Aorta (tissue), 5 donors: ENCODE data around the gene SNRPF. TPM values are rescaled to one million over a fixed set of nuclear protein-coding genes. Genes with fewer than 3 reads are reported as not detected.

Experiments
- ATAC-seq: fragments of 200-7000 bp; cut with Tn5 transposase; one replicate; pipeline ENCODE4 v1.9.1; 2022; ENCODE audit warnings: moderate library complexity; ENCODE audit not compliant: low FRiP score
- DNase-seq, 2 donors: peaks; one replicate each; pipeline ENCODE4 v3.0.0-alpha.2; 2020
- H3K27ac ChIP-seq, 2 donors: one replicate each; pipeline ENCODE4 v1.5.1; 2013; ENCODE audit warnings: low read length in 2 of 2, mild to moderate bottlenecking in 2 of 2, moderate library complexity in 2 of 2, control low read depth in 1 of 2, inconsistent platforms in 1 of 2, low read depth in 1 of 2
- H3K27me3 ChIP-seq, 2 donors: one replicate each; pipeline ENCODE4 v1.6.1; 2013; ENCODE audit warnings: control low read depth in 1 of 2, low read length in 1 of 2, mild to moderate bottlenecking in 1 of 2, moderate library complexity in 1 of 2; ENCODE audit not compliant: insufficient read depth in 2 of 2, control insufficient read depth in 1 of 2
- H3K36me3 ChIP-seq, 2 donors: one replicate each; pipeline ENCODE4 v1.6.1; 2013; ENCODE audit warnings: control low read depth in 1 of 2, low read length in 1 of 2, mild to moderate bottlenecking in 1 of 2; ENCODE audit not compliant: insufficient read depth in 2 of 2, control insufficient read depth in 1 of 2
- H3K4me1 ChIP-seq, 2 donors: one replicate each; pipeline ENCODE4 v1.6.1; 2013; ENCODE audit warnings: low read length in 2 of 2, control low read depth in 1 of 2, mild to moderate bottlenecking in 1 of 2, moderate library complexity in 1 of 2; ENCODE audit not compliant: insufficient read depth in 2 of 2, control insufficient read depth in 1 of 2
- H3K4me3 ChIP-seq, 2 donors: one replicate each; pipeline ENCODE4 v1.5.1; 2013; ENCODE audit warnings: low read length in 2 of 2, control low read depth in 1 of 2, mild to moderate bottlenecking in 1 of 2
- H3K9me3 ChIP-seq: one replicate; pipeline ENCODE4 v1.6.1; 2013; ENCODE audit warnings: mild to moderate bottlenecking, low read length; ENCODE audit not compliant: control insufficient read depth
- WGBS, 2 donors: extraction: QIAGEN DNeasy Blood & Tissue Kit; methylation state at CpG; one replicate each; pipeline ENCODE4 v1.1.7; 2013; 5-methylcytosine and 5-hydroxymethylcytosine counted together
- intact Hi-C, 2 donors: fragments of 100-400 bp; cut with DNase I; formaldehyde crosslinking; loops; one replicate each; pipeline versions ENCODE4 v1.14.2 to v1.15.0; 2022
- polyA plus RNA-seq, 2 donors: library from polyadenylated mRNA; stranded (reverse); fragments of 200-250 nt; gene quantifications; one replicate each; pipeline ENCODE4 v1.2.3, GENCODE V29; 2013
- total RNA-seq, 2 donors: library from RNA; stranded (reverse); fragmentation: NEBNext Ultra II Directional; extraction: Animal tissue kit (Norgen Biotek cat#: 25700); gene quantifications; one replicate each; pipeline ENCODE4 v1.2.1, GENCODE V29; 2021
- donor health status: healthy with polysubstance abuse.
- donor health status: Bipolar disorder and iron deficiency.
- donor health status: DM: no; HTN: no; CAD: no.
- donor health status: DM: no; HTN: no; CAD: no.
- donor health status: DM: yes; HTN: yes; CAD: no.

SNRPF gene
- total and polyA plus RNA-seq, 4 donors, result 11.7 to 41.3 (median 16.2) TPM

GRCh38 chr12:95896846-95897245 is 38.1 kb downstream of the SNRPF start:
- no peaks in the 10 kb centered on the region for H3K9me3 ChIP-seq

DNA sequence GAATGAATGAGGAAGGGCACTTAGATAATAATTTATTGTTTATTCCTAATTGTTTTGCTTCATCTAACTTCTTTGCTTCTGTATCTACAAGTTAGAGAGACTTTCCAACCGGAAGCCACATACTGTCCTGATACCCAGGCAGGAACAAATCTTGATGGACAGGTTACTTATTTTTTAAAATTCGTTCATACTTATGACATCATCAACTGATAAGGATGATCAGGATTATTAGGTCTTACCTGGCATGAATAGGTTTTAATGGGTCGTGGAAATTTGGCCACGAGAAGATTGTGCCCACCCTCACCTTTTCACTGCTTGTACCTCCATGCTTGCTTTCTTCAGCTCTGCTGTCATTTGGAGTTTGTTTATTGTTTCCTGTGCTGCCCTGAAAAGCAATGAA is 39.3 kb downstream of the SNRPF start:
- intact Hi-C loops, result no loop called here

More at GRCh38 chr12:95896846-95897245, 38.1 kb downstream of the SNRPF start:
- DNase-seq, result no peak
- intact Hi-C loops, result no loop called here
- Histone ChIP-seq H3K27me3 (no peaks in the 10 kb centered on the region), H3K27ac (no peak overlapping the region), H3K4me3 (no peak overlapping the region), H3K36me3 (no peaks in the 10 kb centered on the region), H3K4me1 (no peaks in the 10 kb centered on the region)
- WGBS, 2 donors, result 26 to 29% methylated on average over 4 of the region's 4 CpGs
- ATAC-seq, result no peak

DNA sequence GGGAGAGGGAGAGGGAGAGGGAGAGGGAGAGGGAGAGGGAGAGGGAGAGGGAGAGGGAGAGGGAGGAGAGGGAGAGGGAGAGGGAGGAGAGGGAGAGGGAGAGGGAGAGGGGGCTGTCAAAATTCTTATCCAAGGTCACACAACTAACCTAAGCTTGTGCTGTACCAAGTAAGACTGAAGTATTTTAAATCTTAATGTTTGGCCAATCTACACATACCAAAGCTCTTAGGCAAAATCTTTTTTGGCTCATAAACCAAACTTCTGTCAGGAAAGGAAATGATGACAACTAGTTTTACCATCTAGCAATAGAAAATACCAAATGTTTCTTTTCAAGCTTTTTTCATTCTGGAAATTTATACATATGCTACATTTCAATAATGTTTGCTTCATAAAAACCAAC is 49.8 kb downstream of the SNRPF start:
- H3K9me3 ChIP-seq, result no peaks in the 10 kb centered on the region
- DNase-seq (no peak), ATAC-seq (no peak)
- no peaks in the 10 kb centered on the region for H3K27me3 ChIP-seq
- H3K27ac ChIP-seq, result no peak overlapping the region
- H3K4me3 ChIP-seq, result no peak overlapping the region
- no peaks in the 10 kb centered on the region for H3K36me3 ChIP-seq
- H3K4me1 ChIP-seq, result no peaks in the 10 kb centered on the region
- intact Hi-C loops, result no loop called here

More for the DNA sequence above, 39.3 kb downstream of the SNRPF start:
- Histone ChIP-seq H3K27ac (no peak overlapping the region), H3K27me3 (no peaks in the 10 kb centered on the region), H3K9me3 (no peaks in the 10 kb centered on the region), H3K4me1 (no peaks in the 10 kb centered on the region), H3K4me3 (no peak overlapping the region), H3K36me3 (no peaks in the 10 kb centered on the region)
- ATAC-seq (no peak), DNase-seq (no peak)
- WGBS, 2 donors, result 79 to 82% methylated on average over 4 of the region's 4 CpGs

- Histone ChIP-seq H3K36me3 (no peaks in the 10 kb centered on the region), H3K27me3 (no peaks in the 10 kb centered on the region), H3K9me3 (no peaks in the 10 kb centered on the region), H3K4me3 (no peak overlapping the region), H3K27ac (no peak overlapping the region), H3K4me1 (no peaks in the 10 kb centered on the region)
- intact Hi-C loops, result no loop called here
- DNase-seq (no peak), ATAC-seq (no peak)
- WGBS, 2 donors, result 92 to 97% methylated on average over 3 of the region's 3 CpGs
These were observed 51.1 kb downstream of the SNRPF start for GRCh38 chr12:95909871-95910270.

Other genes with a start within 250 kb of the SNRPF start
- 10 to 100 TPM; 60.9 to 66.7 TPM for gene NTN4, start 68.2 kb upstream of the SNRPF start, total RNA-seq
- 10 to 100 TPM; 19.5 to 68.9 TPM for gene NTN4, start 68.2 kb upstream of the SNRPF start, polyA plus RNA-seq
- gene CCDC38, start 83.7 kb downstream of the SNRPF start, total RNA-seq, result not detected
- gene CCDC38, start 83.7 kb downstream of the SNRPF start, polyA plus RNA-seq, result not detected
- under 1 TPM; 0.51 to 0.75 TPM for gene AMDHD1, start 84.4 kb downstream of the SNRPF start, total RNA-seq
- 1 to 10 TPM; 1.0 to 4.6 TPM for gene AMDHD1, start 84.4 kb downstream of the SNRPF start, polyA plus RNA-seq
- gene HAL, start 137.4 kb downstream of the SNRPF start, total RNA-seq, result 1 to 10 TPM in 1 of 2 donors, under 1 TPM in 1; 0.39 to 1.4 TPM
- under 1 TPM in 1 of 2 donors, not detected in 1; 0.63 TPM for gene HAL, start 137.4 kb downstream of the SNRPF start, polyA plus RNA-seq
- 10 to 100 TPM; 45.5 to 66.8 TPM for gene LTA4H, start 176.6 kb downstream of the SNRPF start, total RNA-seq
- 10 to 100 TPM; 52.1 to 56.8 TPM for gene LTA4H, start 176.6 kb downstream of the SNRPF start, polyA plus RNA-seq